ENCODE measurements around the gene PHRF1. TPM values are rescaled to one million over a fixed set of nuclear protein-coding genes. Genes with fewer than 3 reads are reported as not detected.

The PHRF1 gene
- total and polyA plus RNA-seq, 12 donors = 8.7 to 62.3 (median 26.1) TPM

GRCh38 chr11:626475-627307 is 50.4 kb downstream of the PHRF1 start, which contains the start of gene SCT:
TSS of gene SCT (minus strand) at chr11:627181. CDS start at chr11:627143, 38 bp downstream.
- Histone ChIP-seq H3K4me3 (no peak within 1 kb of the TSS), H3K4me1 (replicated peaks in 1 of 2) (peaks cover 0 to 6% of the 10 kb centered on the region in 2 donors), H3K27me3 (no peaks in the 10 kb centered on the region), H3K27ac (no peak within 1 kb of the TSS), H3K36me3 (replicated peaks in 1 of 2) (no peaks in the 10 kb centered on the region), H3K9me3 (replicated peaks in 1 of 3) (no peaks in the 10 kb centered on the region)
- WGBS, 4 donors = 8 to 58% (median 11%) methylated on average over 4 to 71 of the region's 72 CpGs; no CpG with 5 or more reads in 1 of the 4 donors
- peak in 1 of 7 donors; percentile 18 for DNase-seq
- intact Hi-C loops (cut with DNase I) = no loop called here
- no peak for TF ChIP-seq CTCF (IDR thresholded peaks at IDR 0.05)
- TF ChIP-seq POLR2A (IDR thresholded peaks at IDR 0.05) = no peak

DNA sequence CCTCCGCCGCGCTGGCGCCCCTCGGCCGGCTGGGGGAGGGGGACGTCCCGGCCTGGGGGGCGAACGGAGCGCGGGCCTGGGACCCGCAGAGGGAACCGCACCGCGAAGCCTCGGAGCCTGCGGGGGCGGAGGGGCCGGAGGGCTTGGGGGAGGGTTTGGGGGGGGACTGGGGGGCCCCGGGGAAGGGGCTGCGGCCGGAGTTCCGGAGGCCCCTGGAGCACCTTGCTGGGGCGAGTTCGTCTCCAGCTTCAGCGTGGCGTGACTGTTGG is 51.0 kb downstream of the PHRF1 start:
- Histone ChIP-seq H3K9me3 (replicated peaks in 1 of 3) (no peaks in the 10 kb centered on the region), H3K27ac (no peak overlapping the region), H3K4me3 (no peak overlapping the region), H3K36me3 (replicated peaks in 1 of 2) (no peaks in the 10 kb centered on the region), H3K27me3 (no peaks in the 10 kb centered on the region), H3K4me1 (replicated peaks in 1 of 2) (peaks cover 0 to 6% of the 10 kb centered on the region in 2 donors)
- no peak for TF ChIP-seq POLR2A (IDR thresholded peaks at IDR 0.05)
- no peak for TF ChIP-seq CTCF (IDR thresholded peaks at IDR 0.05)
- WGBS, 4 donors = 19 to 83% (median 35%) methylated on average over 2 to 27 of the region's 28 CpGs; no CpG with 5 or more reads in 1 of the 4 donors
- DNase-seq = no peak
- intact Hi-C loops (cut with DNase I) = no loop called here

GRCh38 chr11:628056-628455 is 51.8 kb downstream of the PHRF1 start:
- 95 to 98% (median 97%) methylated on average over 19 to 31 of the region's 31 CpGs for WGBS, 4 donors
- no peak for TF ChIP-seq CTCF (IDR thresholded peaks at IDR 0.05)
- TF ChIP-seq POLR2A (IDR thresholded peaks at IDR 0.05) = no peak
- Histone ChIP-seq H3K4me3 (no peak overlapping the region), H3K27me3 (no peaks in the 10 kb centered on the region), H3K9me3 (replicated peaks in 1 of 3) (no peaks in the 10 kb centered on the region), H3K36me3 (replicated peaks in 1 of 2) (no peaks in the 10 kb centered on the region), H3K4me1 (replicated peaks in 1 of 2) (peaks cover 0 to 6% of the 10 kb centered on the region in 2 donors), H3K27ac (no peak overlapping the region)
- DNase-seq = no peak
- intact Hi-C loops (cut with DNase I) = no loop called here

- 64 to 72% (median 67%) methylated on average over 10 of the region's 10 CpGs for WGBS, 4 donors
- intact Hi-C loops (cut with DNase I) = no loop called here
- H3K4me3 ChIP-seq = no peak overlapping the region
- no peaks in the 10 kb centered on the region for H3K36me3 ChIP-seq (replicated peaks in 1 of 2)
- peaks cover 0 to 6% of the 10 kb centered on the region in 2 donors for H3K4me1 ChIP-seq (replicated peaks in 1 of 2)
- H3K27me3 ChIP-seq = no peaks in the 10 kb centered on the region
- H3K27ac ChIP-seq = no peak overlapping the region
- no peak for DNase-seq
- no peaks in the 10 kb centered on the region for H3K9me3 ChIP-seq (replicated peaks in 1 of 3)
- TF ChIP-seq CTCF (IDR thresholded peaks at IDR 0.05) = no peak
- TF ChIP-seq POLR2A (IDR thresholded peaks at IDR 0.05) = no peak
Observed at GRCh38 chr11:629237-629583, 52.9 kb downstream of the PHRF1 start.

All from adrenal gland (tissue), 12 donors.